NB4 (cell line): ENCODE data around the gene MAP3K4.

ENCODE experiments used
- CTCF ChIP-seq: IDR thresholded peaks from one replicate; pipeline ENCODE4 v1.5.1; 2012; ENCODE audit warnings: low read depth, low read length
- MAX ChIP-seq: IDR thresholded peaks from 2 replicates; pipeline ENCODE4 v1.6.1; 2011; ENCODE audit warnings: low read depth, low read length
- MYC ChIP-seq: IDR thresholded peaks from 2 replicates; pipeline ENCODE4 v1.6.1; 2011; ENCODE audit warnings: low read depth, low read length
- POLR2A ChIP-seq: IDR thresholded peaks from 2 replicates; pipeline ENCODE4 v1.6.1; 2011; ENCODE audit warnings: mild to moderate bottlenecking; ENCODE audit not compliant: insufficient read length; ENCODE audit errors: extremely low read depth

GRCh38 chr6:160991406-160992060 is at the start of gene MAP3K4:
- no peak for TF ChIP-seq CTCF
- no peak for TF ChIP-seq MAX
- peak; percentile 29 for TF ChIP-seq POLR2A
- TF ChIP-seq MYC: no peak; the same call in 1 of the 2 replicates
